Gastroesophageal sphincter (tissue), 4 donors: ENCODE results near the gene IQCF5. TPM values are rescaled to one million over a fixed set of nuclear protein-coding genes. Genes with fewer than 3 reads are reported as not detected.

Experiments
- ATAC-seq: fragments of 150-250 bp; one replicate; pipeline ENCODE4 v1.9.1; 2016; ENCODE audit warnings: mild to moderate bottlenecking, moderate library complexity
- H3K27ac ChIP-seq, 4 donors: fragments of 200-600 bp; sonication (generic) in 3 of 4; 1 replicate in 3 of 4; 2 replicates in 1 of 4; pipeline ENCODE4 v1.5.1; 2016 to 2019
- H3K27me3 ChIP-seq: fragments of 200-600 bp; sonication (generic); one replicate; pipeline ENCODE4 v1.5.1; 2019
- H3K36me3 ChIP-seq, 2 donors: fragments of 200-600 bp; sonication (generic); one replicate each; pipeline ENCODE4 v1.5.1; 2019; ENCODE audit warnings: control low read depth in 1 of 2
- H3K4me1 ChIP-seq, 3 donors: fragments of 200-600 bp; sonication (generic); 1 replicate in 2 of 3; 2 replicates in 1 of 3; pipeline ENCODE4 v1.5.1; 2016 to 2019; ENCODE audit warnings: control low read depth in 2 of 3
- H3K4me3 ChIP-seq, 2 donors: fragments of 200-600 bp; sonication (generic); one replicate each; pipeline ENCODE4 v1.5.1; 2019; ENCODE audit warnings: mild to moderate bottlenecking in 1 of 2, moderate library complexity in 1 of 2
- H3K9me3 ChIP-seq, 3 donors: fragments of 200-600 bp; sonication (generic); one replicate each; pipeline ENCODE4 v1.5.1; 2017 to 2019; ENCODE audit warnings: control low read depth in 2 of 3
- CTCF ChIP-seq, 4 experiments: fragments of 200-600 bp in 2 of 4; fragments of 450-650 bp in 2 of 4; sonication (generic) in 1 of 4; IDR thresholded peaks; one replicate each; pipeline ENCODE4 v1.5.1; 2017 to 2019; ENCODE audit warnings: antibody characterized with exemption in 4 of 4, mild to moderate bottlenecking in 2 of 4, moderate library complexity in 2 of 4
- EP300 ChIP-seq: sonication (generic); formaldehyde crosslinking; IDR thresholded peaks from one replicate; pipeline ENCODE4 v1.6.1; 2017; ENCODE audit warnings: antibody characterized with exemption, mild to moderate bottlenecking
- POLR2A ChIP-seq, 2 donors: fragments of 450-650 bp; IDR thresholded peaks; one replicate each; pipeline ENCODE4 v1.6.1; 2017; ENCODE audit warnings: antibody characterized with exemption in 2 of 2, mild to moderate bottlenecking in 2 of 2, moderate library complexity in 1 of 2
- POLR2AphosphoS5 ChIP-seq: sonication (generic); formaldehyde crosslinking; IDR thresholded peaks from one replicate; pipeline ENCODE4 v1.6.1; 2017; ENCODE audit warnings: antibody characterized with exemption
- WGBS, 2 donors: methylation state at CpG; one replicate each; pipeline ENCODE4 v1.1.5; 2018; ENCODE audit warnings: low coverage in 1 of 2; 5-methylcytosine and 5-hydroxymethylcytosine counted together
- small RNA-seq, 4 donors: library from RNA; depleted of rRNA; stranded (forward); fragments of <200 nt; gene quantifications; one replicate each; pipeline ENCODE3, GENCODE V24; 2016
- total RNA-seq, 4 donors: library from RNA; depleted of rRNA; stranded (reverse); fragments of >200 nt; gene quantifications; one replicate each; pipeline ENCODE4 v1.1.0, GENCODE V29; 2016

Gene IQCF5
- total RNA-seq, 4 donors from 2014 or later: not detected

GRCh38 chr3:51830836-51831385 is 44.5 kb downstream of the IQCF5 start:
- no peaks in the 10 kb centered on the region for H3K4me1 ChIP-seq
- peaks cover 16% of the 10 kb centered on the region for H3K27me3 ChIP-seq
- WGBS, 2 donors: 27% methylated on average over 2 of the region's 4 CpGs; no CpG with 5 or more reads in 1 of the 2 donors
- ATAC-seq: no peak
- TF ChIP-seq POLR2A (IDR thresholded peaks at IDR 0.05) (no peak), EP300 (no peak), CTCF (IDR thresholded peaks at IDR 0.05) (no peak), POLR2AphosphoS5 (no peak)
- H3K36me3 ChIP-seq: no peaks in the 10 kb centered on the region
- no peak overlapping the region for H3K27ac ChIP-seq
- H3K9me3 ChIP-seq: peaks cover 0 to 22% (median 0%) of the 10 kb centered on the region in 3 donors
- no peak overlapping the region for H3K4me3 ChIP-seq

- Histone ChIP-seq H3K9me3 (peaks cover 0 to 22% (median 0%) of the 10 kb centered on the region in 3 donors), H3K36me3 (no peaks in the 10 kb centered on the region), H3K4me1 (no peaks in the 10 kb centered on the region), H3K27ac (no peak overlapping the region), H3K4me3 (no peak overlapping the region), H3K27me3 (peaks cover 16% of the 10 kb centered on the region)
- ATAC-seq: no peak
- no CpG with 5 or more reads among the region's 13 CpGs for WGBS, 2 donors
- TF ChIP-seq POLR2A (IDR thresholded peaks at IDR 0.05): no peak
- no peak for TF ChIP-seq CTCF (IDR thresholded peaks at IDR 0.05)
- no peak for TF ChIP-seq POLR2AphosphoS5
- TF ChIP-seq EP300: no peak
Observed at GRCh38 chr3:51830345-51830744, 45.1 kb downstream of the IQCF5 start.

- H3K27me3 ChIP-seq: peaks cover 25% of the 10 kb centered on the region
- H3K36me3 ChIP-seq: no peaks in the 10 kb centered on the region
- no peak for TF ChIP-seq EP300
- no peak for TF ChIP-seq POLR2A (IDR thresholded peaks at IDR 0.05)
- no peak for TF ChIP-seq CTCF (IDR thresholded peaks at IDR 0.05)
- no peak for TF ChIP-seq POLR2AphosphoS5
- H3K27ac ChIP-seq: no peak overlapping the region
- H3K4me3 ChIP-seq: no peak overlapping the region
- H3K9me3 ChIP-seq: peaks cover 0 to 22% (median 0%) of the 10 kb centered on the region in 3 donors
- 78 to 100% methylated on average over 1 of the region's 1 CpG for WGBS, 2 donors
- no peaks in the 10 kb centered on the region for H3K4me1 ChIP-seq
- ATAC-seq: no peak
Observed at GRCh38 chr3:51828297-51828696, 47.1 kb downstream of the IQCF5 start.

Small RNA genes within 50 kb of the gene (small RNA-seq; reads per million reads assigned to genes)
- 0 to 0.12 (median 0.04) reads per million in 4 donors for gene RN7SL504P

Other genes with a start within 250 kb of the IQCF5 start
- gene TEX264, start 204.3 kb downstream of the IQCF5 start, total RNA-seq: 10 to 100 TPM; 43.9 to 67.5 (median 51.4) TPM
- under 1 TPM in 2 of 4 donors, not detected in 2; 0.12 to 0.13 TPM for gene GRM2, start 168.5 kb downstream of the IQCF5 start, total RNA-seq
- not detected for gene IQCF6, start 96.4 kb downstream of the IQCF5 start, total RNA-seq
- gene IQCF2, start 14.0 kb downstream of the IQCF5 start, total RNA-seq: not detected
- not detected for gene IQCF1, start 27.8 kb upstream of the IQCF5 start, total RNA-seq
- gene RRP9, start 66.3 kb upstream of the IQCF5 start, total RNA-seq: 10 to 100 TPM in 2 of 4 donors, 1 to 10 TPM in 2; 5.3 to 14.8 (median 10.9) TPM
- 10 to 100 TPM; 19.5 to 43.0 (median 22.8) TPM for gene PARP3, start 66.8 kb upstream of the IQCF5 start, total RNA-seq
- gene GPR62, start 79.8 kb upstream of the IQCF5 start, total RNA-seq: under 1 TPM in 1 of 4 donors, not detected in 3; 0.31 TPM
- gene PCBP4, start 91.9 kb upstream of the IQCF5 start, total RNA-seq: 100 to 1,000 TPM in 3 of 4 donors, 10 to 100 TPM in 1; 80.7 to 335 (median 186) TPM
- 10 to 100 TPM; 34.6 to 46.8 (median 45.1) TPM for gene ABHD14B, start 98.4 kb upstream of the IQCF5 start, total RNA-seq
- gene ABHD14A, start 99.5 kb upstream of the IQCF5 start, total RNA-seq: 10 to 100 TPM; 12.6 to 20.2 (median 13.8) TPM
- 10 to 100 TPM; 10.6 to 21.4 (median 19.5) TPM for gene ACY1, start 107.9 kb upstream of the IQCF5 start, total RNA-seq
- 1,000 to 10,000 TPM in 3 of 4 donors, 100 to 1,000 TPM in 1; 775 to 1,945 (median 1,298) TPM for gene RPL29, start 120.3 kb upstream of the IQCF5 start, total RNA-seq
- 10 to 100 TPM; 10.2 to 18.1 (median 14.7) TPM for gene DUSP7, start 181.0 kb upstream of the IQCF5 start, total RNA-seq